GM10266 (cell line): ENCODE measurements around the gene SH2D7.

Experiments
- DNase-seq: peaks from one replicate; pipeline ENCODE4 v3.0.0; 2012; ENCODE audit errors: extremely low spot score
- CTCF ChIP-seq: IDR thresholded peaks from 2 replicates; pipeline ENCODE4 v1.5.1; 2012; ENCODE audit warnings: mild to moderate bottlenecking, low read depth; ENCODE audit not compliant: control insufficient read depth, insufficient read depth; ENCODE audit errors: missing control alignments

The SH2D7 gene

DNA sequence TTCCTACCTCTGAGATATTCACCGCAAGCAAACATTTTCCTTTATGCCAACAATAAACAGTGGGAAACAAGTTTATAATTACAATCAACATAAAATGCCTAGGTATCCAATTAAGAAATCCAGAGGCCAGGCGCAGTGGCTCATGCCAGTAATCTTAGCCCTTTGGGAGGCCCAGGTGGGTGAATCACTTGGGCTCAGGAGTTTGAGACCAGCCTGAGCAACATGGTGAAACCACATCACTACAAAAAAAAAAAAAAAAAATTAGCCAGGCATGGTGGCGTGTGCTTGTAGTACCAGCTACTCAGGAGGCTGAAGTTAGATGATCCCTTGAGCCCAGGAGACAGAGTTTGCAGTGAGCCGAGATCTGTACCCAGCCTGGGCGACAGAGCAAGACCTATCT lies 32.1 kb upstream of the SH2D7 start:
- DNase-seq, result no peak
- no peak for TF ChIP-seq CTCF

DNA sequence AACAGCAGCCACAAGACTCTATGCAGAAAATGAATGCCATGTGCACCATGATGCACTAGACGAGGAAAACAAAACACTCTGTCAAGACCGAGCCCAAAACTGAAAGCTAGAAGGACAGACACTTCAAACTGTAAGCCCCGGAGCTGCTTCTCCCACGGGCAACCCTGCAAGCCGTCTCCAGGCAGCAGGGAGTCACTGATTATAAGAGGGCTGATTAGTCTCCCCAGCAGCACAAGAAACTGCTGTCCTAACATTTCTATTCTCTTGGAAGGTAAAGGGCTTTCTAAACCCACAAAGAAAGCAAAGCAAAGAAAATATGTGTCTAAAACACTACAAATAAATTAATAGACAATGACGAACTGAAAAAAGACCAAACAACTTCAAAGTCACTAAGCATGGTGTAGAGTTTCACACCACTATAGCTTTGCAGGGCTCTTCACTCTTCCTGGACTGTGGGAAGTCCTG lies 30.4 kb upstream of the SH2D7 start:
- peak; percentile 52 for DNase-seq
- TF ChIP-seq CTCF, result no peak

GRCh38 chr15:78063217-78063616 lies 29.1 kb upstream of the SH2D7 start:
- DNase-seq, result no peak
- no peak for TF ChIP-seq CTCF

DNA sequence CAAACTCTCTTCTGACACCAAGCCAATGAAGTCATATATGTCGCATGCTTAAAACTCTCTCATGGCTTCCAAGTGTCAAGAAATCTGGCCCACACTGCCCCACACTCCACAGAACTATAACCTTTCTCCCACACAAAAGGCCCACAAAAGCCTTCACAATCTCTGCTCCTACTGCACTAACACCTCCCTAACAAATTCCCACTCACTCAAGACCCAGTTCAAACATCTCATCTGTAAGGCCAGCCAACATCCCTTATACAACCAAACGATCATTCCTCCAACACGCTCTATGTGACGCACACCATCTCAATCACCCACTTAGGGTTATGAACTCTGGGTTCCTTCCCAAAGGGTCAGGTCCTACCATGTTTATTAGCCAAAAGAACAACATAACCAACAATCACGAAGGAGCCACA lies 28.4 kb upstream of the SH2D7 start:
- no peak for TF ChIP-seq CTCF
- DNase-seq, result no peak

DNA sequence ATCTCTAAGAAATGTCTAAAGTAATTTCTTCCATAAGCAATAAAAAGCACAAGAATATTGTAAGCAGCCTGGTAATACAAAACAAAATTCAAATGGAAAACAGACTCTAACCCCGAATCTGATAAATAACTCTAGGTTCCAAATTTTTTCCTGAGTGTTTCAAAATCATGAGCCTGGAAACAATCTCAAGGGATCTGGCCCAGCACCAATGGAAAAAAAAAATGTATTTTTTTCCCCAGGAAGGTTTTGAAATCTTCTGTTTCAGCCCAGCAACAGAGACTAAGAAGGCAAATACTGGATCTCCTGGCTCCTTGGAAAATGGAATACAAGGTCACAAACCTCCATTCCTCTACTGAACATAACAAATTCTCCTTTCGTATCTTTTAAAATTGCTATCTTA lies 27.8 kb upstream of the SH2D7 start:
- TF ChIP-seq CTCF, result no peak
- no peak for DNase-seq

DNA sequence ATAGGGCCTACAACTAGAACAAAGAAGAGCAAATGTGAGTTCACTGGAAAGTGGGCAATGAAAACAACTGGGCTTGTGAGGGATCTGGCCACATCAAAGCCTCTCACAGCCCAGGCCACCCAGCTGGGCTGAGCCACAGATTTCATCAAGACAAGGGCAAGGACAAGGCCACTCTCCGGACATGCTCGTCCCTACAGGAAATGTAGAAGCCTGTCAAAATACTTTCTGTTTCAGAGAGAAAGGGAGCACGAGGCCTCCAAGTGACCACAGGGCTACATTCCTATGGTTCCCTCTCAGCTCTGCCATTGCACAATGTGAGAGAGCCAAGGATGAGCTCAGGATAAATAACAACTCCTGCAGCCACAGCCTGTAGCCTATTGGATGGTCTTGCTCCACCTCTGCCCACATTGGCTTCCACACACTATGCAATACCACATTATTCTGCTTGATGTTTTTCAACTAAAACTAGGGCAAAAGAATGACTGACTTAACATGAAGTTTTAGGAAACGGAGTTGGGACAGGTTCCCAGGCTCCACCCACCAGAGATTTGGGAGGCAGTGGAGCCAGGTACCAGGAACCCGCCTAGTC lies 27.0 kb upstream of the SH2D7 start:
- DNase-seq, result no peak
- TF ChIP-seq CTCF, result no peak

DNA sequence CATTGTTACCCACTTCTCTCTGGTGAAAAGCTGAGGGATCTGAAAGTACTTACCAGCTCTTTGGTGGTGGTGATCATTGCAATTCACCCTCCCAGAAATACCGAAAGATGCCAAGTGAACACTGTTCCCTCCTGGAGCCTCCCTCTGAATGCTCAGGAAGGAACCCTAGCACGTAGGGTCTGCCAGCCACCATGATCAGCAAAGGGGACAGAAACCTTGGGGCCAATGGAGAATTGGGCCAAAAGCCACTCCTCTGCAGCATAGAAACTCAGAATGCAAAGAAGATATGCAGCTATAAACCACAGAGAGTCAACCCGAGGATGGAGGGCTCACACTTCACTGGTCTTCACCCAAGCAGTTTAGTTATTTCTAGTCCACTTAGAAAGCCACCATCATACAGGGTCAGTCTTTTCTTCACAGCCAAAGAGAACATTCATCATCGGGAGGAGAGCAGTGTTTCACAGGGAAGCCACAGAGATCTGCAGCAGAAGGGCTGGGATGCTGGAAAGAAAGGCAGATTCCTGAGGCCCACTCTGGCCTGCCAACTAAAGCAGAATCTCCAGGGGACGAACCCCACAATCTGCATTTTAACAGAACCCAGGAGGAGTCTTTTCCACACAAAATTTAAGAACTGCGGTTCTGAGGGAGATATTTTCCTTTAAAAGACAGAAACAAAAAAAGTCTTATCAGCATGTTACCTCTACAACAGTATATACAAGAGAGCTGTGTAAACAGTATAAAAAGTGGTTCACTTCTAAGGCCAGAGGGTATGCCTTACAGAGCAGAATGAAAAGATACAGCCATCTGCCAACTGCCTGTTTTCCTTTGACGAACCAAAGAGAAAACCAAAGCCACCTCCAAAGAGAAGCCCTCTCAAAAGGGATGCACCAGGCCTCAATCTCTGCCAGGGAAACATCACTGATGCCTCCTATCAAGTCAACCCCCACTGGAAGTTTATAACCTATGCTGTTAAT lies 26.1 kb upstream of the SH2D7 start:
- DNase-seq, result peak; percentile 67
- TF ChIP-seq CTCF, result no peak
